Measurements from ENCODE around the gene FLII.
"Not testable (repeated sequence)": the region's sequence is repeated elsewhere in the genome, so short reads cannot be mapped to it uniquely, and the experiment has no call there.

Gene FLII

GRCh38 chr17:18217412-18218015, 41.0 kb downstream of the FLII start:
- DNase-seq = peak; percentile 75

DNA sequence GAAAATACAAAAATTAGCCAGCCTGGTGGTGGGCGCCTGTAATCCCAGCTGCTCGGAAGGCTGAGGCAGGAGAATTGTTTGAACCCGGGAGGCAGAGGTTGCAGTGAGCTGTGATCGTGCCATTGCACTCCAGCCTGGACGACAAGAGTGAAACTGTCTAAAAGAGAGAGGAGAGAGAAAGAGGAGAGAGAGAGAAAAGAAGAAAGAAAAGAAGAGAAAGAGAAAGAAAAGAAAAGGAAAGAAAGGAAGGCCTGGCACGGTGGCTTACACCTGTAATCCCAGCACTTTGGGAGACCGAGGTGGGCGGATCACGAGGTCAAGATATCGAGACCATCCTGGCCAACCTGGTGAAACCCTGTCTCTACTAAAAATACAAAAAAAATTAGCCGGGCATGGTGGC, 41.6 kb downstream of the FLII start:
- not testable (repeated sequence) for DNase-seq

DNA sequence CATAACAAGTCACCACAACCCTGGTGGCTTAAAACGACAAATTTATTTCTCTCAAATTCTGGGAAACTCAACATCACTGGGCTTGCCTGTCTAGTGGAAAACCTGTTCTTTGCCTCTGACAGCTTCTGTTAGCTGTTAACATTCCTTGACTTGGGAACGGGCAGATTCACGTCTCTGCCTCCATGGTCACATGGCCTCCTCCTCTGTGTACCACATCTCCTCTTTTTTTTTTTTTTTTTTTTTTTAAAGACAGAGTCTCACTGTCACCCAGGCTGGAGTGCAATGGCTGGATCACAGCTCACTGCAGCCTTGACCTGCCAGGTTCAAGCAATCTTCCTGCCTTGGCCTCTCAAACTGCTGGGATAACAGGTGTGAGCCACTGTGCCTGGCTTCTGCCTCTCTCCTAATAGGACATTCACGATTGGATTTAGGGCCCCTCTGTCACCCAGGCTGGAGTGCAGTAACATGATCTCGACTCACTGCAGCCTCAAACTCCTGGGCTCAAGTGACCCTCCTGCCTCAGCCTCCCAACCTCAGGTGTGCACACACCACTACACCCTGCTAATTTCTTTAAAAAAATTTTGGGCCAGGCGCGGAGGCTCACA, 44.8 kb downstream of the FLII start:
- no peak for DNase-seq

DNA sequence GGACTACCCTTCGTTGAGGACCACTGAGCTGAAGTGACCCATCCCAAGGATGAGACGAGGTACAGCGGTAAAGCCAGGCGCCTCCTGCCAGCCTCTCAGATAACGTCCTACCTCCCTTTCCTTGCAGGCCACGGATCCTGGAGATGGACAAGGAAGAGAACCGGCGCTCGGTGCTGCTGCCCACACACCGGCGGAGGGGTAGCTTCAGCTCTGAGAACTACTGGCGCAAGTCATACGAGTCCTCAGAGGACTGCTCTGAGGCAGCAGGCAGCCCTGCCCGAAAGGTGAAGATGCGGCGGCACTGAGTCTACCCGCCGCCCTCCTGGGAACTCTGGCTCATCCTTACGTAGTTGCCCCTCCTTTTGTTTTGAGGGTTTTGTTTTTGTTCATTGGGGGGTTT, 50.4 kb downstream of the FLII start:
- DNase-seq = no peak

- DNase-seq = no peak
Measured at GRCh38 chr17:18206962-18207361, 51.6 kb downstream of the FLII start.

GRCh38 chr17:18205861-18206260, 52.7 kb downstream of the FLII start:
- no peak for DNase-seq

- DNase-seq = no peak
Measured at GRCh38 chr17:18203308-18203707, 55.2 kb downstream of the FLII start.

DNA sequence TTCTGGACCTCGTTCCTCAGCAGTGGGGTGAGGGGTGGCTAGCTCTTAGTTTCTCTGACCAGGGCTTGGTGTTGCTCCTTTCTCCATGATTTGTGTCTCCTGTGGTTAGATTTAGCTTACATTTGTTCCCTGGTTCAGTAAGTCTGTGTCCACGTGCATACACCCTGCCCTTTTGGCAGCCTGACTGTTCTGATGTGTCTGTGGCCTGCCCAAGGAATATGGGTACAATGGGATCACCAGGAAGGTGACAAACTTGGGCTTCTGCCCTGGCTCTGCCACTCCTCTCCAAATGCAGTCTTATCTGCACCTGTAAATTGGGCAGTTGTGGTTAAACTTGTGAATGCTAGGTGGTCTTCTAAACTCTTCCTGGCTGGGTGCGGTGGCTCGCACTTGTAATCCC, 57.4 kb downstream of the FLII start:
- no peak for DNase-seq

- DNase-seq = no peak
Measured at GRCh38 chr17:18198530-18198929, 60.0 kb downstream of the FLII start.

GRCh38 chr17:18197535-18198194, 60.9 kb downstream of the FLII start:
- DNase-seq = no peak

- DNase-seq = no peak
Measured at GRCh38 chr17:18195246-18195645, 63.3 kb downstream of the FLII start.

Data from activated CD8-positive, alpha-beta memory T cell treated with anti-CD3 and anti-CD28 coated beads, Interleukin-2, amount 50 U/mL, for 4 hours (primary cell).